GM23338 (cell line): Measurements from ENCODE around the gene NRL. TPM values are rescaled to one million over a fixed set of nuclear protein-coding genes. Genes with fewer than 3 reads are reported as not detected.

Experiments used
- ATAC-seq: fragments of 200-7000 bp; cut with Tn5 transposase; 3 replicates; pipeline ENCODE4 v1.9.1; 2020
- DNase-seq: peaks from one replicate; pipeline ENCODE4 v3.0.0-alpha.2; 2015; ENCODE audit warnings: low spot score
- H2AFZ ChIP-seq: fragments of 200-600 bp; sonication (generic); 2 replicates; pipeline ENCODE4 v1.8.0; 2016; ENCODE audit warnings: antibody characterized with exemption, mild to moderate bottlenecking, moderate library complexity
- H3F3A ChIP-seq: fragments of 200-600 bp; sonication (generic); replicated peaks from 2 replicates; pipeline ENCODE4 v1.8.0; 2017; ENCODE audit warnings: antibody characterized with exemption, mixed run types, low read depth
- H3K27ac ChIP-seq: fragments of 200-600 bp; sonication (generic); 2 replicates; pipeline ENCODE4 v1.6.1; 2016; ENCODE audit warnings: low read depth
- H3K27me3 ChIP-seq: fragments of 200-600 bp; sonication (generic); 2 replicates; pipeline ENCODE4 v1.8.0; 2016; ENCODE audit warnings: mild to moderate bottlenecking, mixed run types, moderate library complexity; ENCODE audit not compliant: insufficient read depth
- H3K36me3 ChIP-seq: fragments of 200-600 bp; sonication (generic); 2 replicates; pipeline ENCODE4 v1.8.0; 2016; ENCODE audit warnings: mild to moderate bottlenecking; ENCODE audit not compliant: insufficient read depth
- H3K4me1 ChIP-seq: fragments of 200-600 bp; sonication (generic); 2 replicates; pipeline ENCODE4 v1.8.0; 2016; ENCODE audit warnings: mild to moderate bottlenecking, moderate library complexity; ENCODE audit not compliant: insufficient read depth
- H3K4me2 ChIP-seq: fragments of 200-600 bp; sonication (generic); 2 replicates; pipeline ENCODE4 v1.7.1; 2017; ENCODE audit warnings: mixed run types
- H3K4me3 ChIP-seq: fragments of 200-600 bp; sonication (generic); 2 replicates; pipeline ENCODE4 v1.6.1; 2016; ENCODE audit warnings: mixed run types
- H3K79me2 ChIP-seq: fragments of 200-600 bp; sonication (generic); replicated peaks from 2 replicates; pipeline ENCODE4 v1.8.0; 2017; ENCODE audit warnings: mild to moderate bottlenecking; ENCODE audit not compliant: insufficient read depth
- H3K9me2 ChIP-seq: fragments of 200-600 bp; sonication (generic); 2 replicates; pipeline ENCODE4 v1.8.0; 2017; ENCODE audit not compliant: insufficient read depth
- H4K20me1 ChIP-seq: fragments of 200-600 bp; sonication (generic); replicated peaks from 2 replicates; pipeline ENCODE4 v1.8.0; 2017; ENCODE audit warnings: mild to moderate bottlenecking; ENCODE audit not compliant: insufficient read depth
- H3K27ac Mint-ChIP-seq: 2 replicates; pipeline ENCODE4 v1.8.0; 2020; ENCODE audit warnings: inconsistent platforms, mild to moderate bottlenecking, moderate library complexity, mixed read lengths
- H3K27me3 Mint-ChIP-seq: 3 replicates; pipeline ENCODE4 v1.8.0; 2022; ENCODE audit warnings: low read depth, mild to moderate bottlenecking, moderate library complexity, mixed read lengths, inconsistent platforms; ENCODE audit not compliant: insufficient read depth, poor library complexity
- H3K36me3 Mint-ChIP-seq: 3 replicates; pipeline ENCODE4 v1.8.0; 2021; ENCODE audit warnings: low read depth, mild to moderate bottlenecking, inconsistent platforms, moderate library complexity, mixed read lengths
- H3K4me1 Mint-ChIP-seq: 3 replicates; pipeline ENCODE4 v1.8.0; 2020; ENCODE audit warnings: mild to moderate bottlenecking, inconsistent platforms, mixed read lengths
- H3K4me3 Mint-ChIP-seq: 3 replicates; pipeline ENCODE4 v1.8.0; 2021; ENCODE audit warnings: moderate library complexity, mild to moderate bottlenecking, inconsistent platforms, mixed read lengths
- H3K9me3 Mint-ChIP-seq: 3 replicates; pipeline ENCODE4 v1.8.0; 2020; ENCODE audit warnings: moderate library complexity, mild to moderate bottlenecking, inconsistent platforms, mixed read lengths
- CREB1 ChIP-seq: fragments of 250-450 bp; sonication (Bioruptor Pico); IDR thresholded peaks from 2 replicates; pipeline ENCODE4 v1.5.0; 2020; ENCODE audit warnings: low read depth, mild to moderate bottlenecking, moderate library complexity
- EZH2phosphoT487 ChIP-seq: fragments of 200-600 bp; sonication (generic); IDR thresholded peaks from one replicate; pipeline ENCODE4 v1.8.1; 2018; ENCODE audit warnings: antibody characterized with exemption; ENCODE audit not compliant: unreplicated experiment
- JUNB ChIP-seq: IDR thresholded peaks from one replicate; pipeline ENCODE4 v1.6.1; 2016; ENCODE audit warnings: antibody characterized with exemption; ENCODE audit not compliant: unreplicated experiment
- POLR2AphosphoS5 ChIP-seq: IDR thresholded peaks from 2 replicates; pipeline ENCODE4 v1.6.1; 2016; ENCODE audit warnings: antibody characterized with exemption, low read depth
- STAT1 ChIP-seq: IDR thresholded peaks from one replicate; pipeline ENCODE4 v1.6.1; 2016; ENCODE audit warnings: antibody characterized with exemption; ENCODE audit not compliant: unreplicated experiment
- ZNF114 ChIP-seq: fragments of 250-450 bp; sonication (Bioruptor Pico); IDR thresholded peaks from 2 replicates; pipeline ENCODE4 v1.5.0; 2020; ENCODE audit warnings: mild to moderate bottlenecking, moderate library complexity
- ZNF331 ChIP-seq: fragments of 250-450 bp; sonication (Bioruptor Pico); IDR thresholded peaks from 2 replicates; pipeline ENCODE4 v1.5.0; 2020; ENCODE audit warnings: low read depth, mild to moderate bottlenecking, moderate library complexity
- polyA plus RNA-seq: library from polyadenylated mRNA; unstranded; fragments of >200 nt; fragmentation: Nextera tagmentation; extraction: Ambion mirVana; gene quantifications from 2 replicates; pipeline ENCODE4 v1.2.1, GENCODE V29; 2016
- total RNA-seq: library from RNA; depleted of rRNA; stranded (reverse); fragments of >200 nt; shearing (Covaris generic); gene quantifications from 2 replicates; pipeline ENCODE4 v1.2.3, GENCODE V29; 2014
- TF ChIP-seq, protein P1 (sequence below): IDR thresholded peaks from 2 replicates; pipeline ENCODE4 v1.6.1; 2016; ENCODE audit warnings: antibody characterized with exemption
- TF ChIP-seq, protein P2 (sequence below), 2 experiments: fragments of 200-600 bp in 1 of 2; sonication (generic) in 1 of 2; conservative IDR thresholded peaks; 2 replicates each; pipeline versions ENCODE4 v1.5.1 to v1.6.1; 2016 to 2017; ENCODE audit warnings: antibody characterized with exemption in 2 of 2, low read depth in 2 of 2, mild to moderate bottlenecking in 2 of 2, moderate library complexity in 1 of 2
- TF ChIP-seq, protein P3 (sequence below): IDR thresholded peaks from one replicate; pipeline ENCODE4 v1.6.1; 2018; ENCODE audit warnings: antibody characterized with exemption; ENCODE audit not compliant: unreplicated experiment
- TF ChIP-seq, protein P4 (sequence below): fragments of 250-450 bp; sonication (Bioruptor Pico); IDR thresholded peaks from 2 replicates; pipeline ENCODE4 v1.5.0; 2020; ENCODE audit warnings: mild to moderate bottlenecking, moderate library complexity

The NRL gene
- total and polyA plus RNA-seq, 2 experiments from 2014 or later: 1.8 to 2.2 TPM

DNA sequence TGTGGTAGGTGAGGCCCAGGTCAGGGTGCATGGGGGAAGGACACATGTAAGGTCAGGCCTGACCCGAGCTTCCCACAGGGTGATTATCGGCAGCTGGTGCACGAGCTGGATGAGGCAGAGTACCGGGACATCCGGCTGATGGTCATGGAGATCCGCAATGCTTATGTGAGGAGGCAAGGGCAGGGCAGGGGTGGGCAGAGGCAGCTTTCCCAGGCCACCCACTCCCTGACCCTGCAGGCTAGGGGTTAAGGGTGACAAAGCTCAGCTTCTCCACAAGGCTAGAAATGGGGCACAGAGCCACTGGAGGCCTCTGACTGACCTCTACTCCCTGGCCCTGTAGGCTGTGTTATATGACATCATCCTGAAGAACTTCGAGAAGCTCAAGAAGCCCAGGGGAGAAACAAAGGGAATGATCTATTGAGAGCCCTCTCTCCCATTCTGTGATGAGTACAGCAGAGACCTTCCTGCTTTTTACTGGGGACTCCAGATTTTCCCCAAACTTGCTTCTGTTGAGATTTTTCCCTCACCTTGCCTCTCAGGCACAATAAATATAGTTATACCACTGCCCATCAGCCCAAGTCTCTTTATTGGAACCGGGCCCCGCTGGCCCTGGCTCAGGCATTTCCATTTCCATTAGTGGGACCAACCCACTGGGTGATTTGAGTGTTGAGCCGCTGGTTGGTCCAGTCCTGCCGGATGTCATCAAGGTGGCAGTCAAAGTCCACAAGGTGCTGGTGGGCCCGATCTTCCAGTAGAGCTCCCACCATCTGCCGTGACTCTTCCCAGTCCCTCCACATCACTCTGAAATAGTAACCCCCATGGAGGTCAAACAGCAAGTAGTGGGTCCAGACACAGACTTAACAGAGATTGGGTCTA lies 23.9 kb upstream of the NRL start:
- peaks cover 20% of the 10 kb centered on the region for H3K79me2 ChIP-seq
- H3K4me3 ChIP-seq: 0 out of 2 replicates have a peak overlapping the region, but pooled peaks have one; percentile 99
- H2AFZ ChIP-seq: no peak overlapping the region
- no peaks in the 10 kb centered on the region for H3K9me3 Mint-ChIP-seq
- H3K4me2 ChIP-seq: no peak overlapping the region
- ATAC-seq (no peak), DNase-seq (no peak)
- H3K36me3 ChIP-seq: peaks cover 14% of the 10 kb centered on the region; the same call in 1 of the 2 replicates
- H3F3A ChIP-seq: peaks cover 39% of the 10 kb centered on the region
- H3K4me1 ChIP-seq: peaks cover 25% of the 10 kb centered on the region
- H3K27me3 ChIP-seq: no peaks in the 10 kb centered on the region
- TF ChIP-seq STAT1 (no peak), POLR2AphosphoS5 (no peak; the same call in 1 of the 2 replicates), ZNF331 (CRISPR knock-in tag) (no peak), JUNB (no peak), CREB1 (CRISPR knock-in tag) (no peak), EZH2phosphoT487 (no peak), ZNF114 (CRISPR knock-in tag) (no peak)
- TF ChIP-seq, protein P1, sequence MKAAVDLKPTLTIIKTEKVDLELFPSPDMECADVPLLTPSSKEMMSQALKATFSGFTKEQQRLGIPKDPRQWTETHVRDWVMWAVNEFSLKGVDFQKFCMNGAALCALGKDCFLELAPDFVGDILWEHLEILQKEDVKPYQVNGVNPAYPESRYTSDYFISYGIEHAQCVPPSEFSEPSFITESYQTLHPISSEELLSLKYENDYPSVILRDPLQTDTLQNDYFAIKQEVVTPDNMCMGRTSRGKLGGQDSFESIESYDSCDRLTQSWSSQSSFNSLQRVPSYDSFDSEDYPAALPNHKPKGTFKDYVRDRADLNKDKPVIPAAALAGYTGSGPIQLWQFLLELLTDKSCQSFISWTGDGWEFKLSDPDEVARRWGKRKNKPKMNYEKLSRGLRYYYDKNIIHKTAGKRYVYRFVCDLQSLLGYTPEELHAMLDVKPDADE: no peak
- TF ChIP-seq, protein P2, sequence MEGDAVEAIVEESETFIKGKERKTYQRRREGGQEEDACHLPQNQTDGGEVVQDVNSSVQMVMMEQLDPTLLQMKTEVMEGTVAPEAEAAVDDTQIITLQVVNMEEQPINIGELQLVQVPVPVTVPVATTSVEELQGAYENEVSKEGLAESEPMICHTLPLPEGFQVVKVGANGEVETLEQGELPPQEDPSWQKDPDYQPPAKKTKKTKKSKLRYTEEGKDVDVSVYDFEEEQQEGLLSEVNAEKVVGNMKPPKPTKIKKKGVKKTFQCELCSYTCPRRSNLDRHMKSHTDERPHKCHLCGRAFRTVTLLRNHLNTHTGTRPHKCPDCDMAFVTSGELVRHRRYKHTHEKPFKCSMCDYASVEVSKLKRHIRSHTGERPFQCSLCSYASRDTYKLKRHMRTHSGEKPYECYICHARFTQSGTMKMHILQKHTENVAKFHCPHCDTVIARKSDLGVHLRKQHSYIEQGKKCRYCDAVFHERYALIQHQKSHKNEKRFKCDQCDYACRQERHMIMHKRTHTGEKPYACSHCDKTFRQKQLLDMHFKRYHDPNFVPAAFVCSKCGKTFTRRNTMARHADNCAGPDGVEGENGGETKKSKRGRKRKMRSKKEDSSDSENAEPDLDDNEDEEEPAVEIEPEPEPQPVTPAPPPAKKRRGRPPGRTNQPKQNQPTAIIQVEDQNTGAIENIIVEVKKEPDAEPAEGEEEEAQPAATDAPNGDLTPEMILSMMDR (conservative IDR thresholded peaks at IDR 0.05; ENCODE audit: low read depth in 2 of 2): no peak
- TF ChIP-seq, protein P3, sequence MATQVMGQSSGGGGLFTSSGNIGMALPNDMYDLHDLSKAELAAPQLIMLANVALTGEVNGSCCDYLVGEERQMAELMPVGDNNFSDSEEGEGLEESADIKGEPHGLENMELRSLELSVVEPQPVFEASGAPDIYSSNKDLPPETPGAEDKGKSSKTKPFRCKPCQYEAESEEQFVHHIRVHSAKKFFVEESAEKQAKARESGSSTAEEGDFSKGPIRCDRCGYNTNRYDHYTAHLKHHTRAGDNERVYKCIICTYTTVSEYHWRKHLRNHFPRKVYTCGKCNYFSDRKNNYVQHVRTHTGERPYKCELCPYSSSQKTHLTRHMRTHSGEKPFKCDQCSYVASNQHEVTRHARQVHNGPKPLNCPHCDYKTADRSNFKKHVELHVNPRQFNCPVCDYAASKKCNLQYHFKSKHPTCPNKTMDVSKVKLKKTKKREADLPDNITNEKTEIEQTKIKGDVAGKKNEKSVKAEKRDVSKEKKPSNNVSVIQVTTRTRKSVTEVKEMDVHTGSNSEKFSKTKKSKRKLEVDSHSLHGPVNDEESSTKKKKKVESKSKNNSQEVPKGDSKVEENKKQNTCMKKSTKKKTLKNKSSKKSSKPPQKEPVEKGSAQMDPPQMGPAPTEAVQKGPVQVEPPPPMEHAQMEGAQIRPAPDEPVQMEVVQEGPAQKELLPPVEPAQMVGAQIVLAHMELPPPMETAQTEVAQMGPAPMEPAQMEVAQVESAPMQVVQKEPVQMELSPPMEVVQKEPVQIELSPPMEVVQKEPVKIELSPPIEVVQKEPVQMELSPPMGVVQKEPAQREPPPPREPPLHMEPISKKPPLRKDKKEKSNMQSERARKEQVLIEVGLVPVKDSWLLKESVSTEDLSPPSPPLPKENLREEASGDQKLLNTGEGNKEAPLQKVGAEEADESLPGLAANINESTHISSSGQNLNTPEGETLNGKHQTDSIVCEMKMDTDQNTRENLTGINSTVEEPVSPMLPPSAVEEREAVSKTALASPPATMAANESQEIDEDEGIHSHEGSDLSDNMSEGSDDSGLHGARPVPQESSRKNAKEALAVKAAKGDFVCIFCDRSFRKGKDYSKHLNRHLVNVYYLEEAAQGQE: no peak
- TF ChIP-seq, protein P4, sequence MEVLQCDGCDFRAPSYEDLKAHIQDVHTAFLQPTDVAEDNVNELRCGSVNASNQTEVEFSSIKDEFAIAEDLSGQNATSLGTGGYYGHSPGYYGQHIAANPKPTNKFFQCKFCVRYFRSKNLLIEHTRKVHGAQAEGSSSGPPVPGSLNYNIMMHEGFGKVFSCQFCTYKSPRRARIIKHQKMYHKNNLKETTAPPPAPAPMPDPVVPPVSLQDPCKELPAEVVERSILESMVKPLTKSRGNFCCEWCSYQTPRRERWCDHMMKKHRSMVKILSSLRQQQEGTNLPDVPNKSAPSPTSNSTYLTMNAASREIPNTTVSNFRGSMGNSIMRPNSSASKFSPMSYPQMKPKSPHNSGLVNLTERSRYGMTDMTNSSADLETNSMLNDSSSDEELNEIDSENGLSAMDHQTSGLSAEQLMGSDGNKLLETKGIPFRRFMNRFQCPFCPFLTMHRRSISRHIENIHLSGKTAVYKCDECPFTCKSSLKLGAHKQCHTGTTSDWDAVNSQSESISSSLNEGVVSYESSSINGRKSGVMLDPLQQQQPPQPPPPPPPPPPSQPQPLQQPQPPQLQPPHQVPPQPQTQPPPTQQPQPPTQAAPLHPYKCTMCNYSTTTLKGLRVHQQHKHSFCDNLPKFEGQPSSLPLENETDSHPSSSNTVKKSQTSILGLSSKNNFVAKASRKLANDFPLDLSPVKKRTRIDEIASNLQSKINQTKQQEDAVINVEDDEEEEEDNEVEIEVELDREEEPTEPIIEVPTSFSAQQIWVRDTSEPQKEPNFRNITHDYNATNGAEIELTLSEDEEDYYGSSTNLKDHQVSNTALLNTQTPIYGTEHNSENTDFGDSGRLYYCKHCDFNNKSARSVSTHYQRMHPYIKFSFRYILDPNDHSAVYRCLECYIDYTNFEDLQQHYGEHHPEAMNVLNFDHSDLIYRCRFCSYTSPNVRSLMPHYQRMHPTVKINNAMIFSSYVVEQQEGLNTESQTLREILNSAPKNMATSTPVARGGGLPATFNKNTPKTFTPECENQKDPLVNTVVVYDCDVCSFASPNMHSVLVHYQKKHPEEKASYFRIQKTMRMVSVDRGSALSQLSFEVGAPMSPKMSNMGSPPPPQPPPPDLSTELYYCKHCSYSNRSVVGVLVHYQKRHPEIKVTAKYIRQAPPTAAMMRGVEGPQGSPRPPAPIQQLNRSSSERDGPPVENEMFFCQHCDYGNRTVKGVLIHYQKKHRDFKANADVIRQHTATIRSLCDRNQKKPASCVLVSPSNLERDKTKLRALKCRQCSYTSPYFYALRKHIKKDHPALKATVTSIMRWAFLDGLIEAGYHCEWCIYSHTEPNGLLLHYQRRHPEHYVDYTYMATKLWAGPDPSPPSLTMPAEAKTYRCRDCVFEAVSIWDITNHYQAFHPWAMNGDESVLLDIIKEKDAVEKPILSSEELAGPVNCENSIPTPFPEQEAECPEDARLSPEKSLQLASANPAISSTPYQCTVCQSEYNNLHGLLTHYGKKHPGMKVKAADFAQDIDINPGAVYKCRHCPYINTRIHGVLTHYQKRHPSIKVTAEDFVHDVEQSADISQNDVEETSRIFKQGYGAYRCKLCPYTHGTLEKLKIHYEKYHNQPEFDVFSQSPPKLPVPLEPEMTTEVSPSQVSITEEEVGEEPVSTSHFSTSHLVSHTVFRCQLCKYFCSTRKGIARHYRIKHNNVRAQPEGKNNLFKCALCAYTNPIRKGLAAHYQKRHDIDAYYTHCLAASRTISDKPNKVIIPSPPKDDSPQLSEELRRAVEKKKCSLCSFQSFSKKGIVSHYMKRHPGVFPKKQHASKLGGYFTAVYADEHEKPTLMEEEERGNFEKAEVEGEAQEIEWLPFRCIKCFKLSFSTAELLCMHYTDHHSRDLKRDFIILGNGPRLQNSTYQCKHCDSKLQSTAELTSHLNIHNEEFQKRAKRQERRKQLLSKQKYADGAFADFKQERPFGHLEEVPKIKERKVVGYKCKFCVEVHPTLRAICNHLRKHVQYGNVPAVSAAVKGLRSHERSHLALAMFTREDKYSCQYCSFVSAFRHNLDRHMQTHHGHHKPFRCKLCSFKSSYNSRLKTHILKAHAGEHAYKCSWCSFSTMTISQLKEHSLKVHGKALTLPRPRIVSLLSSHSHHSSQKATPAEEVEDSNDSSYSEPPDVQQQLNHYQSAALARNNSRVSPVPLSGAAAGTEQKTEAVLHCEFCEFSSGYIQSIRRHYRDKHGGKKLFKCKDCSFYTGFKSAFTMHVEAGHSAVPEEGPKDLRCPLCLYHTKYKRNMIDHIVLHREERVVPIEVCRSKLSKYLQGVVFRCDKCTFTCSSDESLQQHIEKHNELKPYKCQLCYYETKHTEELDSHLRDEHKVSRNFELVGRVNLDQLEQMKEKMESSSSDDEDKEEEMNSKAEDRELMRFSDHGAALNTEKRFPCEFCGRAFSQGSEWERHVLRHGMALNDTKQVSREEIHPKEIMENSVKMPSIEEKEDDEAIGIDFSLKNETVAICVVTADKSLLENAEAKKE (CRISPR knock-in tag): no peak
- peak overlapping the region; percentile 99 for H3K4me3 Mint-ChIP-seq
- no peak overlapping the region for H3K27ac Mint-ChIP-seq
- peaks cover 38% of the 10 kb centered on the region for H3K4me1 Mint-ChIP-seq
- peaks cover 25% of the 10 kb centered on the region for H3K27me3 Mint-ChIP-seq
- no peak overlapping the region for H3K27ac ChIP-seq
- peaks cover 43% of the 10 kb centered on the region for H3K36me3 Mint-ChIP-seq
- H4K20me1 ChIP-seq: peaks cover 9% of the 10 kb centered on the region
- no peaks in the 10 kb centered on the region for H3K9me2 ChIP-seq
